Stimulated activated naive B cell treated with anti-CD40 and anti-IgM and Interleukin-4, amounts not matched to agents 10 μg/mL and 1 μg/mL and 100 μg/mL, for 72 hours (primary cell): ENCODE results near the gene EBNA1BP2.
"Not testable (repeated sequence)": the region's sequence is repeated elsewhere in the genome, so short reads cannot be mapped to it uniquely, and the experiment has no call there.

Experiments used
- ATAC-seq, 2 donors: fragments of 150-1000 bp; cut with Tn5 transposase; replicated peaks; 2 replicates each; pipeline ENCODE4 v1.10.0; 2021; ENCODE audit warnings: moderate library complexity in 1 of 2
- DNase-seq: peaks from one replicate; pipeline ENCODE4 v3.0.0; 2021
- H3K27ac Mint-ChIP-seq: one replicate; pipeline ENCODE4 v1.8.0; 2022; ENCODE audit warnings: mild to moderate bottlenecking, mixed read lengths
- H3K27me3 Mint-ChIP-seq, 2 donors: one replicate each; pipeline ENCODE4 v1.8.0; 2022; ENCODE audit warnings: mixed read lengths in 2 of 2
- H3K36me3 Mint-ChIP-seq, 2 donors: one replicate each; pipeline ENCODE4 v1.8.0; 2022; ENCODE audit warnings: mixed read lengths in 2 of 2, mild to moderate bottlenecking in 1 of 2
- H3K4me1 Mint-ChIP-seq, 2 donors: one replicate each; pipeline ENCODE4 v1.8.0; 2022; ENCODE audit warnings: mixed read lengths in 2 of 2, mild to moderate bottlenecking in 1 of 2
- H3K4me3 Mint-ChIP-seq, 2 donors: one replicate each; pipeline ENCODE4 v1.8.0; 2022; ENCODE audit warnings: mild to moderate bottlenecking in 2 of 2, mixed read lengths in 2 of 2, moderate library complexity in 1 of 2
- H3K9me3 Mint-ChIP-seq, 2 donors: one replicate each; pipeline ENCODE4 v1.8.0; 2022; ENCODE audit warnings: mixed read lengths in 2 of 2, mild to moderate bottlenecking in 1 of 2

EBNA1BP2 gene

GRCh38 chr1:43149889-43150288 is 22.2 kb downstream of the EBNA1BP2 start:
- Mint-ChIP-seq H3K27ac (no peak overlapping the region), H3K4me1 (peaks cover 0 to 5% of the 10 kb centered on the region in 2 donors), H3K4me3 (no peak overlapping the region), H3K36me3 (no peaks in the 10 kb centered on the region), H3K9me3 (no peaks in the 10 kb centered on the region), H3K27me3 (peaks cover 42 to 62% of the 10 kb centered on the region in 2 donors)
- no peak for ATAC-seq
- DNase-seq, result no peak

- ATAC-seq, result peak; percentile 75 to 86
- Mint-ChIP-seq H3K9me3 (no peaks in the 10 kb centered on the region), H3K4me3 (peak overlapping the region; percentile 48 to 49), H3K27ac (no peak overlapping the region), H3K27me3 (peaks cover 63 to 77% of the 10 kb centered on the region in 2 donors), H3K4me1 (peaks cover 0 to 5% of the 10 kb centered on the region in 2 donors), H3K36me3 (no peaks in the 10 kb centered on the region)
- peak; percentile 26 for DNase-seq
Measured at GRCh38 chr1:43147625-43148327, 24.3 kb downstream of the EBNA1BP2 start.

GRCh38 chr1:43144237-43144636 is 27.9 kb downstream of the EBNA1BP2 start:
- Mint-ChIP-seq H3K4me1 (peaks cover 0 to 5% of the 10 kb centered on the region in 2 donors), H3K27ac (no peak overlapping the region), H3K9me3 (peaks cover 3 to 8% of the 10 kb centered on the region in 2 donors), H3K4me3 (no peak overlapping the region), H3K27me3 (peaks cover 58 to 64% of the 10 kb centered on the region in 2 donors), H3K36me3 (no peaks in the 10 kb centered on the region)
- no peak for ATAC-seq
- DNase-seq, result no peak

- H3K27ac Mint-ChIP-seq, result no peak overlapping the region
- H3K27me3 Mint-ChIP-seq, result peaks cover 51 to 56% of the 10 kb centered on the region in 2 donors
- peaks cover 3 to 8% of the 10 kb centered on the region in 2 donors for H3K9me3 Mint-ChIP-seq
- DNase-seq (no peak), ATAC-seq (no peak)
- no peaks in the 10 kb centered on the region for H3K36me3 Mint-ChIP-seq
- peaks cover 0 to 5% of the 10 kb centered on the region in 2 donors for H3K4me1 Mint-ChIP-seq
- H3K4me3 Mint-ChIP-seq, result no peak overlapping the region
Measured at GRCh38 chr1:43143441-43143888, 28.6 kb downstream of the EBNA1BP2 start.

- H3K36me3 Mint-ChIP-seq, result no peaks in the 10 kb centered on the region
- no peak for ATAC-seq
- peaks cover 54 to 60% of the 10 kb centered on the region in 2 donors for H3K27me3 Mint-ChIP-seq
- peaks cover 3 to 8% of the 10 kb centered on the region in 2 donors for H3K9me3 Mint-ChIP-seq
- DNase-seq, result no peak
- no peak overlapping the region for H3K27ac Mint-ChIP-seq
- no peaks in the 10 kb centered on the region for H3K4me1 Mint-ChIP-seq
- no peak overlapping the region for H3K4me3 Mint-ChIP-seq
Measured at GRCh38 chr1:43140583-43140982, 31.5 kb downstream of the EBNA1BP2 start.

- Mint-ChIP-seq H3K4me1 (no peaks in the 10 kb centered on the region), H3K27me3 (peaks cover 51 to 60% of the 10 kb centered on the region in 2 donors), H3K9me3 (peaks cover 3 to 8% of the 10 kb centered on the region in 2 donors), H3K4me3 (no peak overlapping the region), H3K36me3 (no peaks in the 10 kb centered on the region), H3K27ac (no peak overlapping the region)
- no peak for DNase-seq
- no peak for ATAC-seq
Measured at GRCh38 chr1:43140010-43140409, 32.1 kb downstream of the EBNA1BP2 start.

- H3K9me3 Mint-ChIP-seq, H3K27ac Mint-ChIP-seq, H3K4me3 Mint-ChIP-seq, DNase-seq, ATAC-seq, H3K4me1 Mint-ChIP-seq, H3K36me3 Mint-ChIP-seq: not testable (repeated sequence)
- H3K27me3 Mint-ChIP-seq, result peaks cover 47 to 60% of the 10 kb centered on the region in 2 donors
Measured at GRCh38 chr1:43139295-43139694, 32.8 kb downstream of the EBNA1BP2 start.

- Mint-ChIP-seq H3K27ac (no peak overlapping the region), H3K4me1 (no peaks in the 10 kb centered on the region), H3K4me3 (no peak overlapping the region), H3K9me3 (peaks cover 6 to 8% of the 10 kb centered on the region in 2 donors), H3K27me3 (peaks cover 32 to 54% of the 10 kb centered on the region in 2 donors), H3K36me3 (no peaks in the 10 kb centered on the region)
- DNase-seq (no peak), ATAC-seq (no peak)
Measured at GRCh38 chr1:43137445-43138052, 34.5 kb downstream of the EBNA1BP2 start.

GRCh38 chr1:43135857-43136781 is 36.0 kb downstream of the EBNA1BP2 start:
- ATAC-seq (no peak), DNase-seq (no peak)
- Mint-ChIP-seq H3K9me3 (peaks cover 6 to 8% of the 10 kb centered on the region in 2 donors), H3K36me3 (no peaks in the 10 kb centered on the region), H3K4me1 (no peaks in the 10 kb centered on the region), H3K27me3 (peaks cover 28 to 55% of the 10 kb centered on the region in 2 donors), H3K4me3 (no peak overlapping the region), H3K27ac (no peak overlapping the region)

- H3K4me1 Mint-ChIP-seq, result no peaks in the 10 kb centered on the region
- DNase-seq, result no peak
- H3K9me3 Mint-ChIP-seq, result peaks cover 4 to 6% of the 10 kb centered on the region in 2 donors
- no peak overlapping the region for H3K27ac Mint-ChIP-seq
- H3K27me3 Mint-ChIP-seq, result peaks cover 36 to 61% of the 10 kb centered on the region in 2 donors
- H3K4me3 Mint-ChIP-seq, result no peak overlapping the region
- no peaks in the 10 kb centered on the region for H3K36me3 Mint-ChIP-seq
- ATAC-seq, result no peak
Measured at GRCh38 chr1:43134640-43135039, 37.5 kb downstream of the EBNA1BP2 start.

- no peak overlapping the region for H3K4me3 Mint-ChIP-seq
- H3K27me3 Mint-ChIP-seq, result peaks cover 32 to 65% of the 10 kb centered on the region in 2 donors
- H3K4me1 Mint-ChIP-seq, result no peaks in the 10 kb centered on the region
- ATAC-seq (no peak), DNase-seq (no peak)
- peaks cover 0 to 3% of the 10 kb centered on the region in 2 donors for H3K9me3 Mint-ChIP-seq
- no peak overlapping the region for H3K27ac Mint-ChIP-seq
- H3K36me3 Mint-ChIP-seq, result no peaks in the 10 kb centered on the region
Measured at GRCh38 chr1:43134068-43134467, 38.0 kb downstream of the EBNA1BP2 start.

- H3K36me3 Mint-ChIP-seq, result no peaks in the 10 kb centered on the region
- H3K27ac Mint-ChIP-seq, result no peak overlapping the region
- ATAC-seq, result no peak
- no peak overlapping the region for H3K4me3 Mint-ChIP-seq
- peaks cover 24 to 51% of the 10 kb centered on the region in 2 donors for H3K27me3 Mint-ChIP-seq
- H3K4me1 Mint-ChIP-seq, result no peaks in the 10 kb centered on the region
- DNase-seq, result no peak
- H3K9me3 Mint-ChIP-seq, result no peaks in the 10 kb centered on the region
Measured at GRCh38 chr1:43129426-43129825, 42.7 kb downstream of the EBNA1BP2 start.

GRCh38 chr1:43128816-43129215 is 43.3 kb downstream of the EBNA1BP2 start:
- Mint-ChIP-seq H3K27me3 (peaks cover 24 to 45% of the 10 kb centered on the region in 2 donors), H3K4me1 (no peaks in the 10 kb centered on the region), H3K4me3 (no peak overlapping the region), H3K27ac (no peak overlapping the region), H3K36me3 (no peaks in the 10 kb centered on the region), H3K9me3 (no peaks in the 10 kb centered on the region)
- DNase-seq, result no peak
- ATAC-seq, result no peak

GRCh38 chr1:43123031-43123430 is 49.1 kb downstream of the EBNA1BP2 start:
- no peaks in the 10 kb centered on the region for H3K36me3 Mint-ChIP-seq
- H3K4me1 Mint-ChIP-seq, result no peaks in the 10 kb centered on the region
- DNase-seq, result no peak
- H3K4me3 Mint-ChIP-seq, result no peak overlapping the region
- peaks cover 0 to 1% of the 10 kb centered on the region in 2 donors for H3K9me3 Mint-ChIP-seq
- ATAC-seq, result no peak
- no peak overlapping the region for H3K27ac Mint-ChIP-seq
- H3K27me3 Mint-ChIP-seq, result peaks cover 30 to 35% of the 10 kb centered on the region in 2 donors
